HG02981 (cell line): Measurements from ENCODE around the gene CD300E.
"Not testable (repeated sequence)": the region's sequence is repeated elsewhere in the genome, so short reads cannot be mapped to it uniquely, and the experiment has no call there.

Experiments
- ATAC-seq: cut with Tn5 transposase; IDR thresholded peaks from one replicate; pipeline ENCODE4 v1.9.1; 2021; ENCODE audit warnings: mild to moderate bottlenecking, moderate library complexity; ENCODE audit not compliant: unreplicated experiment

The CD300E gene

DNA sequence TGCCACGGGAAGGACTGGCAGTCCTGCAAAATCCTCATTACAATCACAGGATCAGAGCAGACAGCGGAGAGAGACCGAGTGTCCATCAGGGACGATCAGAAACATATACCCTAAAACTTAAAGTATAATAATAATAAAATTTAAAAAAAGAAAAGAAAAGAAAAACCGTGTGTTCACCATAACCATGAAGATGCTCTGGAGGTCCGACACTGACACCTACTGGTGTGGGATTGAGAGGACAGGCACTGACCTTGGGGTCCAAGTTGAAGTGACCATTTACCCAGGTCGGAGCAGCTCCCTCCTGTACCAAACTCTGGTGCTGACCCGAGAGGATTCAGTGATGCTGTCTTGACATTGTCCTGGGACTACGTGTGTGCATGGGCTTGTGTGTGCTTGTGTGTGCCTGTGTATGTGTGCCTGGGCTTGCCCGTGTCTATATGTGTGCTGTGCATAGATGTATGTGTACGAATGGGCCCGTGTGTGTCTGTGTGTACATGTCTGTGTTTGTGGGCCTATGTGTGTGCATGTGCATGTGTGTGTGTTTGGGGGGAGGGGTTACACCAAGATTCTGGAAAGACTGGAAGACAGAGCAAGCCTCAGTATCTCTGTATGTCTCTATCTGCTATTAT, 21.5 kb downstream of the CD300E start:
- ATAC-seq, result no peak

DNA sequence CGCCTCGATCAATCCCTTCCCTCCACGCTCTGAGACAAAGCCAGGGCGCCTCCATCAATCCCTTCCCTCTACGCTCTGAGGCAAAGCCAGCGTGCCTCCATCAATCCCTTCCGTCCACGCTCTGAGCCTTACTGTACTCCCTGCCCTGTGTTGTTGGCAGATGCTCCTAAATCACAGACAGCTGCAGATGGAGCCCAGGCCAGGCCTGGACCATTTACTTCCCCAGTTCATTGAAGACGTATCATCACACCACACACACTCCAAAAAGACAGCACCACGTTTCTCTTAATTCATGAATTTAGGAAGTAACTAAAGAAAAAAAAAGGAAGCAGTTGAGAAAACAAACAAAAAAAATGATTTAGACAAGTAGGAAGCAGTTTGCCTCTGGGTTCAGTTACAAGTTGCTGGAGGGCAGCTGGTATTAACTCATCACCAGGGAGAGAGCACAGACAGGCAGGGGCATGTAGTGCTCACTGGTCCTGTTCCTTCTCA, 24.0 kb downstream of the CD300E start:
- ATAC-seq, result no peak

DNA sequence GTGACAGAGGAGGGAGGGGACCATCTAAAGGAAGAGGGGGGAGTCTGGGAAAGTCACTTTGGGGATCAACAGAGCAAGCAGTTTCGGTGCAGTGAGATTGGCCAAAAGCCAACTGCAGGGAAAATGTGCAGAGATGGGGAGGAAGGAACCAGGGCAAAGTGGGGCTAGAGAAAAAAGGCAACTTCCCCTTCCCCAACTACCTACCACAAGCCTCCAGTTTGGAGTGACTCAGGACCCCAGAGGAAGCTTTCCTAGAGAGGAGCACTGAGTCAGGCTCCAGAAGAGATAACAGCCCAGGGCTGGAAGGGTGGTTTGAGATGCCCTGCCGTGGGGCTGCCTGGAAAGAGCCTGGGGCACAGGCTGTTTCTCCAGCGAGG, 24.5 kb downstream of the CD300E start:
- ATAC-seq, result no peak

DNA sequence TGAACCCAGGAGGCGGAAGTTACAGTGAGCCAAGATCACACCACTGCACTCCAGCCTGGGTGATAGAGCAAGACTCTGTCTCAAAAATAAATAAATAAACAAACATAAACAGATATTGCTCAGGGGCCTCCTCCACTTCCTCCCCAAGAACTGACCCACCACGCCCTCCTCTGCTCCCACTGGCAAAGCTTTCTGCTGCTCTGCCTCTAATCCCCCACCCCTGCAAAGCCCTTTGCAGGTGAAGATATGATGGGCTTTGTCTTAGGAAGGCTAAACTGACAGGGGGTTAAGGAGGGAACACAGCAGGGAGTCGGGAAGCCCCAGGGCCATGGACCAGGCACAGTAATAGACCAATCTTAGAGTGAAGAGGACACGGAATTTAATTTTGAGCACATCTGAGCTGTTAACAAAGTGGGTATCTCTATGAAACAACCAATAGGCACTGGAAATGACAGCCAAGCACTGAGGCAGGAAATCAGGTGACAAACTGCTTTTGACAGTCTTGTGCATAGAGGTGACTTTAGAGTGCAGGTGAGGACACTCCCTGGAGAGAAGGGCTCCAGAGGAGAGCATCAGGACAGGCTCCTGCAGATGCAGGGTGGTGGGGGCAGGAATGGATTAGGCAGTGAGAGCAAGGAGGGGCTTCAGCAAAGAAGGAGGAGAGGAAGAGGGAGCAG, 25.1 kb downstream of the CD300E start:
- no peak for ATAC-seq

DNA sequence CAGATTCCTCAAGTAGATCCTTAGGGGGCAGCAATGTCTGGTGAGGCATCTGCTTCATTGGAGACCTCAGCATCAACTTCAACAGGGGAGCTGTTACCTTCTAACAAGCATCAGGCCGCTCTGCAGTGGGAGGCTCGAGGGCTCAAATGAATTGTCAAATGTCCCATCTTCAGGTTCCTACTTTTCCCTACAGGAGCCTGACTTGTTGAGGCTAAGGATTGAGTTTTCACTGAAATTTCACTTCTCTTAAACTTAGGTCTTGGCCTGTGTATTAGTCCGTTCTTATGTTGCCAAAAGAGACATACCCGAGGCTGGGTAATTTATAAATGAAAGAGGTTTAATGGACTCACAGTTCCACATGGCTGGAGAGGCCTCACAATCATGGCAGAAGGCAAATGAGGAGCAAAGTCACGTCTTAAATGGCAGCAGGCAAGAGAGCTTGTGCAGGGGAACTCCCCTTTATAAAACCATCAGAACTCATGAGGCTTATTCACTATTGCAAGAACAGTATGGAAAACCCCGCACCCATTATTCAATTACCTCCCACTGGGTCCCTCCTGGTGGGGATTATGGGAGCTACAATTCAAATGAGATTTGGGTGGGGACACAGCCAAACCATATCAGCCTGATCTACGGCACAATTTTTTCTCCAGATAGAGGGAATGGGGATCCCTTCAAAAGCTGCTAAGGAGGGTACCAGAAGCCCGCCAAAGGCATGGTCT, 26.3 kb downstream of the CD300E start:
- ATAC-seq, result no peak

DNA sequence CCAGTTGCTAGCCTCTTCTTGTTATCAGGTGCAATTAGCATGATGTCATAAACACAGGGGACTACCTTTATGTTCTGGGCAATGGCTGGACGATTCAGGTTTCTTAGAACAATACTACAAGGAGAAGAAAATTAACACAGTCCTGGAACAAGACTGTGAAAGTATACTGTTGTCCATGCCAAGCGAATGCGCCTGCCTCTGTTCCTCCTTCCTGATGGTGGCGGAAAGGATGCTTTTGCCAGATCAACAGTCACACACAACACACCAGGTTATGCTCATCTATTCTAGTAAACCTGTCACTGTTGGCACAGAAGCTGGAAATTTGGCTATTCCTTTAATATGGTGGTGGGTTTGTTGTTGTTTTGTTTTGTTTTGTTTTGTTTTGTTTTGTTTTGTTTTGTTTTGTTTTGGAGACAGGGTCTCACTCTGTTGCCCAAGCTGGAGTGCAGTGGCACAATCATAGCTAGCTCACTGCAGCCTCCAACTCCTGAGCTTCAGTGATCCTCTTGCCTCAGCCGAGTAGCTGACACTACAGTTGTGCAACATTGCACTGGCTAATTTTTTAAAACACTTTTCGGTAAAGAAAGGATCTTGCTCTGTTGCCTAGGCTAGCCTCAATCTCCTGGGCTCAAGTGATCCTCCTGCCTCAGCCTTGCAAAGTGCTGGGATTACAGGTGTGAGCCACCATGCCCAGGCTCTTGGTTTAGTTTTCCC, 28.3 kb downstream of the CD300E start:
- ATAC-seq, result no peak

DNA sequence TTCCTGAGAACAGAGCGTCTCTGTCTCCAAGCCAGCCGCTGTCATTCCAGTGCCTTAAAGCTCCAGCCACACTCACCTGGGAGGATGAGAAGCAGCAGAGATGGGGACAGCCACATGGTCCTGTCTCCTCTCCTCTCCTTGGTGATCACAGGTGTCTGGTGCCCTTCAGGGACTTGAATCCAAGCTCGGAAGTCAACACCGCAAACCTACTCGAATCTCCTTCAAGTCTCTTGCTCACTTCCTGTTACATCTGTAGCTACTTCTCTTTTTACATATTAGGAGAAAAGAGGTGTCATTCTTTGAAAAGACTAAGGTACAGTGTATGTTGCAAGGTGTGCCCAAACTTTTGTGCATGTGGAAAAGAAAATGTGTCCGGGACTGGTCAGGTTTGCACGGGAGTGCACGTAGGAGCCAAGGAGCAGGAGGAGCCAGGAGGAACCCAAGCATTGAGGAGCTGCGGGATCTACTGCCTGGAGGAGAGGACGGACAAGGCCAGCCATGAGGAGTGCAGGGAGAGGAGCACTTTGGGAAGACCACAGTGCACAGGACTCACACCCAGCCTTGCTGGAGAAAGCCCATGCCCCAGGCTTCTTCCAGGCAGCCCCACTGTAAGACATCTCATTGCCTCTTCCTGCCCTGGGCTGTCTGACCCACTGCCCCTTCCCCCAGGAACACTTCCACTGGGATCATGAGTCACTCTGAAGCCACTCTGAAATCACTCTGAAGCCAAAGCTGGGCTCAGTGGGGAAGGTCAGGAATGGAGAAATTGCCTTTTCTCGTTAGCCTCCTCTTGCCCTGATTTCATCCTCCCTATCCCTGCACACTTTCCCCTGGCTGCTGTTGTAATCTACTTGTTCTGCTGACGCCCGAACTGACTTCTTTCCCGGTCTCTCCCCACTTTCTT, 31.2 kb downstream of the CD300E start, which contains the start of gene CD300LD:
Gene CD300LD, minus strand, starts transcription at position 197 of the 904 bp plus-strand sequence. Its CDS starts 81 bp downstream, at position 116.
- ATAC-seq, result no peak

DNA sequence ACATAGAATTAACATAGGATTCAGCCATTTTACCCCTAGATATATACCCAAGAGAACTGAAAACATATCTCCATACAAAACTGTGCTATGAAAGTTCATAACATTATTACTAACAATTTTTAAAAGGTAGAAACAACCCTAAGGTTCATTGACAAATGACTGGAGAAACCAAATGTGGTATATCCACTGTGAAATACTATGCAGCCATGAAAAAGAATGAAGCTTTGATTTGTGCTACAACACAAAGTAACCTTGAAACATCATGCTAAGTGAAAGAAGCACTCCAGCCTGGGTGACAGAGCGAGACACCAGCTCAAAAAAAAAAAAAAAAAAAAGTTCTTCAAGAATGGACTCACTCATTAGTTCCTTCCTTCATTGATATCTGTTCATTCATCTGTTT, 32.0 kb downstream of the CD300E start:
- ATAC-seq, result no peak

DNA sequence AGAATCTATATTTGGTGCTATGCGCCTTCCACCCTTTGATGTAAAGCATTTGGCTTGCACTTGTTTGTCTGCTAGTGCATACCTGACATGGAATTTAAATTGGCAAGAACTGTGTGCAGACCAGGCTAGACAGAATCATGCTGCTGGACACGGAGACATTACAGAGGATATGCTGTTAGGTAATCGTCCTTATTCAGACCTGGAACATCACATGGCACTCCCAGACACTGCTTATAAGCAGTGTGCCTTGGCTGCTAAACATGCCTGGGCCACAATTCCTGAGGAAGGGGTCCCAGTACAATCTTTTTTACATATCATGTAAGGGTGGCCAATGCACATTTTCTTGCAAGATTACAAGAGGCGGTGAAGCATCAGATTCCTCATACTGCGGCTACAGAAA, 37.8 kb downstream of the CD300E start:
- ATAC-seq, result no peak

DNA sequence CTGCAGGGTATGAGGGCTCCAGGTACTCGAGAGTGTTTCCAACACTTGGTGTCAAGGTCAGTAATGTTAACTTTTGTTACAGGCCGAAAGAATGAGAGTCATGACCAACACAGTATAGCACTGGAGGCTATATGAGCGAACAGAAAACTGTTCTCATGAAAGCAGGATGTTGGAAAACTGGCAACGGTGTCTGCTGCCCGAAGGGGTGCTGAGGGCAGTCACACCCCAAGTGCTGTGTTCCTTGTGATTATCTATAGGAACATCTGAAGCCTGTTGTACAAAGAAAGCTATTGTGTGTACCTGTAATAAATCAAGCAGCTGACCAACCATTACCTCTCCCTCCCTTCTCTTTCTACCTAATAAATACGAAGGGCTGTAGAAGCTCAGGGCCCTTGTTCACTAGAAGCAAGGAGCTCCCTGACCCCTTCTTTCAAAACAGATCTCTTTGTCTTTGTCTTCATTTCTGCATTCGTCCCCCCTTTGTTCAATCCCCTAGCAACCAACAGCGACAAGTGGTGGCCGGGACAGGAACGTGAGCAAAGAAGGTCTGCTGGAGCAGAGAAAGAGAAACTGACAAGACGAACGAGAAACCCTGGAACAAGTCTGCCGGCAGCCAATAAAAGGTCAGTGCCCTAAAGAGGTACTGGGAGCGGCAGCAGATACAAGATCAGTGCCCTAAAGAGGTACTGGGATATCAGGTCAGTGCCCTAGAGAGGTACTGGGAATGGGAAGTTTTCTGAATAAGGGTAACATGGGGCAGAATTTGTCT, 39.1 kb downstream of the CD300E start:
- no peak for ATAC-seq

DNA sequence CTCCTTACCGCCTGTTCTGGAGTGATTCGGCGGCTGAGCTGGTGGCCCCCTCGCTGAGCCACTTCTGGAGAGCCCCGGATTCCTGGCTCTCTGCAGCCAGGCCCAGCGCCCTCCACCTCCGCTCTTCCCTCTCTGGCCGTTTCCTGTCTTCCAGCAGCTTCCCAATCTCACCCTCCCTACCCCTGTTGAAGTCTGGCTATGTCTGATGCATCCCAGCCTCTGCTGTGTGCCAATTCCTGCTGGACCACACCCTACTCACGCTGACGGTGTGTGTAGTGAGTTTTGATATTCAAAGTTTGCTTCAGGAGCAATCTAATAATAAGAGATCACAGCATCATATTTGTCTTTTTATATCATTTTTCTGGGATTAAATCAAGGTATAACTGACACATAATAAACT, 40.9 kb downstream of the CD300E start:
- no peak for ATAC-seq

DNA sequence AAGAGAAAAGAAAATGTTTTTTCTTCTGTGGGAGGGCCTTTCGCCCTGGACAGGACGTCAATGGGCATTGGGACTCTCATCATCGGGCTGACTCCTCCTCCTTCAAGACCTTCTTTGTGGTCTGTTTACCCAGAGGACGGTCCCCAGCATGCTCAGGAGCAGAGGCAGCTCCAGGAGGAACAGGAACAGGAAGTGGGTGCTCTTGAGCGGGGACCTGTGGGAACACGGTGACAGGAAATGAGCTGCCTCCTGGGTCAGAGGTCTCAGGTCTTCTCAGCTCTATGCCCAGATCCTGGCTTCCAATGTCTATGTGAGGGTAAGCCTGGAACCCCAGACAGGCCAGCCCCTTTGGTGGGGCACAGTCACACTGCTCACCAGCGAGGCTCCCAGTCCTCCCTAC, 43.6 kb downstream of the CD300E start:
- ATAC-seq, result no peak

DNA sequence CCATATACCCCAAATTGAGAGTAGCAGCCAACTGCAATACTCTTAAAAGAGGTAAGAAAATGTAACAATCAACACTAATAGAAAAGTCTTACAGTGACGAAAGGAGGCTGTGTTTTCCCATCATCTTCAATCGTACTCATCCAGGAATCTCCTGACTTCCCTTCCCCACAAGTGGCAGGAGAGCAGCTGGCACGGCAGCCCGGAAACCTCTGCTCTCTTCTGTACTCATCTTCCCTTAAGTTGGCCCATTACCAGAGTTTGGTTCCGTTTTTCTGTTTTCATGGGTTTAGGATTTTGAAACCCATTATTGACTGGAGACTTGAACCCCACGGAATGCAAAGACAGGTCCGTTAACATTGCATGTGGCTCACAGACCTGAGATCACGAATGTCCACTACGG, 44.6 kb downstream of the CD300E start:
- no peak for ATAC-seq

DNA sequence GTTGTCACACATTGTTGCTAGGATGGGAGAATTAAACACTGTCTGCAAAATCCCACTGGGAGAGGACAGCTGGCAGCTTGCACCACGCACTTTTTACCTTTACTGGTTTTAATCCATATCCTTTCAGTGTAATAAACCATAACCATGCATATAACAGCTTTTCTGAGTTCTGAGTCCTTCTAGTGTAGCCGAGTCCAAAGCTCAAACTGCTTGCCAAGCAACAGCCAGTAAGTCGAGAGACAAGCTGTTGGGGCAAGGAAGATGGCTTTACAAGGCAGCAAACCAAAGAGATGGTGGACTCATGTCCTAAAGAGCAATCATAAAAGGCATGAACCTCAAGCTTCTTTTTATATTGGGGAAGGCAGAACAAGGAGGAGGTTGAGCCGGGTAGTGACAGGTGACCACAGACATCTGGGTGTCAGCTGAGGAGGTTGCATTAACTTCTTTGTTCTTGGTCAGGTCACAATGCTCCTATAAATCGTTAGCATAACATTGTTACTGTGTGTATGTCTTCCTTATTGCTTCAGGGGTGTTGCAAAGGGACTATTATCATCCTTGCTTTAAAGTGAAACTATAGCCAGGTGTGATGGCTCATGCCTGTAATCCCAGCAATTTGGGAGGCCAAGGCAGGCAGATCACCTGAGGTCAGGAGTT, 48.9 kb downstream of the CD300E start:
- no peak for ATAC-seq

DNA sequence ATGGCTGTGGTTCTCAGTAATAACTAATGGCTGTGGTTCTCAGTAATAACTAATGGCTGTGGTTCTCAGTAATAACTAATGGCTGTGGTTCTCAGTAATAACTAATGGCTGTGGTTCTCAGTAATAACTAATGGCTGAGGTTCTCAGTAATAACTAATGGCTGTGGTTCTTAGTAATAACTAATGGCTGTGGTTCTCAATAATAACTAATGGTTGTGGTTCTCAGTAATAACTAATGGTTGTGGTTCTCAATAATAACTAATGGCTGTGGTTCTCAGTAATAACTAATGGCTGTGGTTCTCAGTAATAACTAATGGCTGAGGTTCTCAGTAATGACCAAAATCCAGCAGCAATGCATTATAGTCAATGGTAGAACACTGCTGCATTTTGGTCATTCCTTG, 49.9 kb downstream of the CD300E start:
- ATAC-seq, result not testable (repeated sequence)

DNA sequence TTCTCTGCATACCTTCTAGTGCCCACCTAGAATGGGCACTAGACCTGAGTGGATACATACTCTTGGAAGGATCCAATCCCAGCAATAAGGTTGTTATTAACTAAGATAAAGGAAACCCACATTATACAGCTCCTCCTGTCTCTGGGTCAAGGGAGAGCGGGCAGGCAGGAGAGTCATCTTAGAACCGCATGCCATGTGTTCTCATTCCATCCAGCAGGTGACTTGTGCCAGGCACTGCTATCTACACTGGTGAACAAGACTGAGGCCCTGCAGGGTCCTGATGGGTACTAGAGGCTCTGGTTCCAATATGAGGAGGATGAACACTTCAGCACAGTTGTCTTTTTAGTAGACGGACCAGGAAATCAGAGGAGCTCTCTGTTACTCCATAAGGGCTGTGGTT, 50.4 kb downstream of the CD300E start:
- ATAC-seq, result no peak

DNA sequence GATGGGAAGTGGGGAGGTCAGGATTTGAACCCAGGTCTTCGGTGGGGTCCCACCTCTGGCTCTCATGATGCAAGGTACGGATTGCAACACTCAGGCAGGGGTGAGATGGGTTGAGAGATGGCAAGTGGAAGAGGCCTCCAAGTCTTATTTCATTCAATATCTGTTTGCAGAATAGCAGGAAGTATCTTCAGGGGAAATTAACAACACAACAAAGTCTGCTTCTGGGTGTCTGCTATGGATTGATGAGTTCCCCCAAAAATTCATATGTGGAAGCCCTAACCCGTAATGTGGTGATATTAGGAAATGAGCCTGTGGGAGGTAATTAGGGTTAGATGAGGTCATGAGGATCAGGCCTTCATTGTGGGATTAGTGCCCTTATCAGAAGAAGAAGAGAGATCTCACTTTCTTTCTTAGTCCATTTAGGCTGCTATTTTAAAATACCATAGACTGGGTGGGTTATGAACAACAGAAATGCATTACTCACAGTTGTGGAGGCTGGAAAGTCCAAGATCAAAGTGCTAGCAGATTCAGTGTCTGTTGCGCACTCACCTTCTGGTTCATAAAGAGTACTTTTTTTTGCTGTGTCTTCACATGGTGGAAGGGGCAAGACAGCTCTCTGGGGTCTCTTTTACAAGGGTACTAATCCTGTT, 51.8 kb downstream of the CD300E start:
- ATAC-seq, result no peak
